SIG-M5 (cell line): ENCODE data around the gene CAPN8.

Source experiments
- DNase-seq: peaks from one replicate; lab custom pipeline; 2025; lab: John Stamatoyannopoulos, UW

Gene CAPN8

DNA sequence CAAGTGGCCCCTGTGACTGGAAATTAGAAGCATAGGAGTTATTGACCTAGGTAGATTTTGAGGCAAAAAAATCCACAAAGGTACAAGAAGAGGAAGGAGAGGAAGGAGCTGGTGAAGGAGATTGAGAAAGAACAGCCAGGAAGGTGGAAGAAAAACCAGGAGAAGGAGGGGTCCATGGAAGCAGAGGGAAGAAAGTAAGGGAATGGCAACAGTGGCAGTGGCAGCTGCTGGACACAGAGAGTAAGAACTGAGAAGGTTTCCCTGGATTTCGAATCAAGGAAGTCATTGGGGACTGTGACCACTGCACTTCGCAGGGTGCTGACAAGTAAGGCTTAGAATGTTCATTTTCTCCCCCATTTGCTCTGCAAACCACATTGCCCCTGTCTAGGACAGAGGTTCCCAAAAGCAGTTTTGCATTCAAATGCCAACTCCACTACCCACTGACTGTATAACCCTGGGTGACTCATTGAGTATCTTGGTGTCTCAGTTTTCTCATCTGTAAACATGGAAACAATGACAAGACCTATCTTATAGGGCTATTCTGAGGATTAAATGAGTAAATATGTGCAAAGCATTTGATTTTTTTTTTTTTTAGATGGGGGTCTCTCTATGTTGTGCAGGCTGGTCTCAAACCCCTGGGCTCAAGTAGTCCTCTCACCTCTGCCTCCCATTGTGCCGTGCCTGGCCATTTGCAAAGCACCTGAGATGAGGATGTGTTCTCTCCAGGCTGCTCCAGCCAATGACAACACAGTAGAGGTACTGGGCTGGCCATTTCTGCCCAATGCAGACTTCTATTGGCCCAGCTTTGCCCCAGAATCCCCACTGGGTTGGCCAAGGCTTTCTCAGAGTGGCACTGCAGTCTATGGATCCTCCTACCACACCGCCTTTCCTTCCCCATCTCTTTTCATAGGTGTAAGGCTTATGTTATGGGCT is 37.5 kb upstream of the CAPN8 start:
- DNase-seq = no peak

DNA sequence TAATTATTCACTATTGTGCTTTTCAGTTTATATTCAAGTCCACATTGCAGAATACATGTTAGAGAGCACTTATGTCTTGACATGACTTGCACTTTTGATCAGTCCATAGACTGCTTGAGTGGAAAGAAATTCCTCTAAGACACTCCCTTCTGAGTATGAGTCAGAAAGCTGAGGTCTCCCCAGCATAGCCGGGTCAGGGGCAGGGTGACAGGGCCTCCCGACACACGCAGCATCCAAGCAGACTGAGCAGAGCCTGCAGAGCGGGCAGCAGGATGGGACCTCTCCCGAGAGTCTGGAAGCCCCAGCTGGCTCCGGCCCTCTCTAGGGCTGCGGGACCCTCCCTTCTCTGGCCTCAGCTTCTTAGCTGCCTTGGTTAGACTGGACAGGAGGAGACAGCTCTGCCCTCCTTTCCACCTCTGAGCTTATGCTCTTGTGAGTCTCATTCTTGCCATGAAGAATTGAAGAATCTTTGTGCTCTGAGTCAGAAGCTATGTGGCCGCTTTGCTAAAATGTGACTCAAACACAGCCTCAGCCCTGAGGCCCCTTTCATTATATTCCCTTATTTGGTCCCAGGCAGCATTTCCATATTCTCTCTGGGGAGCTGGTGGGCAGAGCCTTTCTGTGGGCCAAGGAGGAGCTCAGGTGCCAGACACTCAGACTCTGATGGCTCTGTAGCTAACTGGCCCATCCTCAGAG is 35.6 kb upstream of the CAPN8 start:
- no peak for DNase-seq

DNA sequence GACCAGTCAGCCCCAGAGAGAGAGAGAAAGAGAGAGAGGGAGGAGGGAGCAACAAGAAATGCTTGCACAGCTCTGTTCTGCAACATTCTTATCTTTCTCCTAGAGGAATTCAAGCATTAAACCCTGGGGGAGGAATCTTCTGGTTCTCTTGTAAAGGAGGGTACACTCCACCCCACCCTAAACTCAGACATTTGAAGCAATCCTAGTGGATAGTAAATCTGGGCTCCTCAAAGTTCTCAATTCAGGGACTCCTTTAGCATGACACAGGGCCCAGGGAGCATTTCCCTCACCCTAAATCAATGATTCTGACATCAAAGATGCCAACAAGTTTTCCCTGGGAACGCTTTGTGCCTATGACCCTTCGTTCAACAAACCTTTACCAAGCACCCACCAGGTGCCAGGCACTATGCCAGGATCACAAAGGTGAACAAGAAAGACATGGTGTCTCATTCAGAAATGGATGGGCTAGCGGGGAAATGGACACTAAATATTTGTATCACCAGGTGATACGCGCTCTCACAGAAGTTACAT is 35.0 kb upstream of the CAPN8 start:
- no peak for DNase-seq

DNA sequence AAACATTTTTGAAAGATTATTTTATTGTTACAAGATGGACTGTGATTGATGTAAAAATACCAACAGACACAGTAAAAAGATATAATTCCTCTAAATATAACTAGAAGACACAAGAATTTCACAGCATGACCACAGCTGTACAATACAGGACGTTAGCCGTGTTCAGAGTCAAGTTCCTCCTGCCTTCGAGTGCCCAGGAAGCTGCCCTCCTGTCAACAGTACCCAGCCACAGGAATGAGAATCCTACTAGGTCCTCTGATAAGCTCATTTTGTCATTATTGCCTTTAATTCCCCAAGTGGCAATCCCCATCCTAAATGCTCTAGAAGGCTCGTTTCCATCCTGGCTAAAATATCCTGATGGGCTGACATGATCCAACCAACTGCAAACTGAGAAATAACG is 30.4 kb upstream of the CAPN8 start:
- no peak for DNase-seq

DNA sequence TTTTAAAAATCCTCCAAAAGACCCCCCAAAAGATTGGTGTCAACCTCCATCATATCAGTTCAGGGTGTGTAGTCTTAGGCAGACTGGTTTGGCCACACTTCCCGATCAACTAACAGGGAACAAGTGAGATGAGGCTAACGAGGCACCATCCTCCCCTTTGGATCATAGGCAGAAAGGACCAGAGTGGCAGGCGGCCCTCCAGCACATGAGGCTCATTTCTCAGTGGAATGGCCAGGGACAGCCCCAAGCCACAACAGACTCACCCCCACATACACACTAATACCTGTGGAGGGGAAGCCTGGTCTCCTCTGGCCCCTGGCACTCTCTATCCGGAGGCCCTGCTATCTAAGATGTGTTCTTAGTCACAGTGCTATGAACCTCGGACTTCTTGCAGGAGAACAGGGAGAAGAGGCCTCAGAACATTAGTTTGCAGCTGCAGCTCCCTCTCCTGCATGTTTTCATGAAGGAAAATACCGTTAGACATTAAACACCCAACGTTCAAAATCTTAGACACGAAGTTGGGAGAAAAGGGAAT is 29.6 kb upstream of the CAPN8 start:
- DNase-seq = no peak

DNA sequence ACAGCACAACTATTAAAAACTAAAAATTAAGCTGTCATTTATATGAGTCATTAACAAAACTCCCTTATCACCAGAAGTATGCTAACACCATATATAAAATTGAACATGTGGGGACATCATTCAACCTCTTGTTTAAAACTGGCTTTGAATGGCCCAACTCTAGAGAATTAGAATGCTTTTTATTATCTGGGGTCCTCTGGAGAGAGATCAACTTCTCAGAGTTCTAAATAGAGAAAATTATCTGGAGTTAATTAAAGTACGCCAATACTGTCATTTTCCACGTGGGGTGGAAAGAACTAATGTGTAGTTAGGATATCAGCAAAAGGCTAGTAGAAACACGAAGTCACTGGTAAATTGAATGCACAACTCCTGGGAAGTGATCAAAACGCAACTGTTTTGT is 25.6 kb upstream of the CAPN8 start:
- DNase-seq = no peak

DNA sequence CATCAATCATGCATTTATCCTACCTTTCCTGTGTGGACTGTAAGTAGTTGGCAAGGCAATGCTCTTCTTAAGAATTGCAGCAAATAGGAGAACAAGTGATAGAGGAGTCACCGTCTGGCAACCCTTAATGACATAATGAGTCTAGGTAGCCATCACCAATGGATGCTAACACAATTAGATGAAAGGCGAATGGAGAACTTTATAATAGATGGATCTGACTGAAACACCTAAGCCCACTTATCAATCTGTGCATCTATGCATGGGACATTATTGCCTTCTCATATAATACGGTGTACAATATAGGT is 18.9 kb upstream of the CAPN8 start:
- no peak for DNase-seq

DNA sequence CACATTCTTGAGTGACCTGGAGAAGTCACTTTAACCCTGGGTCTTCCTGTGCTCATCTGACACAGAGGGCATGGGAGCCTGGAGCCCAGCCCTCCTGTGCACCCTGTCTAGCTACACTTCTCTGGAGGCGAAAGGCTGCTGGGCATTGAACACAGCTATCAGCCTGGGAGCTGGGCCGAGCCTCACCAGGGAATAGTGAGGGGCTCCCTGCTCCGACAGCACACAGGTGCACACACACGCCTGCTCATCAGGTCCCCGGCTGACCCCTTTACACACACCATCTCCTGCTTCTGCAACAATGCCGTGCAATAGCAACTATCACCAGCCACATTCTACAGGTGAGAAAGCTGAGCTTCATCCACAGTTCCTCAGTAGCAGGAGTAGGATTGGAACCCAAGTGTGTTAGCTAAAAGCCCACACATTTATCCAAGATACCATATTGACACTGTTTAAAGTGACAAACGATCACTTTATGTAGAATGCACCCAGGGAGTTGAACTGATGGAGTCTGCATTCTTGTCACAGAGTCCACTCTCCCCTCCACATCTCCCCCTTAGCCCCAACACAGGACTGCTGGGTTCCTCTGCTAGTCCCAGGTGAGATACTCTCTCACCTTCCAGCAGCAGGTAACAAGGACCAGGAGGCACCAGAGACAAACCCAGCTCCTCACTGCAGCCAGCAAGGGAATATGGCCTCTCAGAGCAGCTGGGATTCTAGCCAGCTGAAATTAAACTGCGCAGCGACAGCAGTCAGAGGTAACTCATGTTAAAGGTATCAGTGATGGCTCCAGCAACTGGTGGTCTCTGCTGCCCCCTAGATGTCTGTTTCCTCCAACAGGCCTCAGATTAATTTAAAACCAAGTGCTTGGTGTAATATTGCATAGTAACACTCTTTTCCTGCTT is 18.3 kb upstream of the CAPN8 start:
- no peak for DNase-seq

DNA sequence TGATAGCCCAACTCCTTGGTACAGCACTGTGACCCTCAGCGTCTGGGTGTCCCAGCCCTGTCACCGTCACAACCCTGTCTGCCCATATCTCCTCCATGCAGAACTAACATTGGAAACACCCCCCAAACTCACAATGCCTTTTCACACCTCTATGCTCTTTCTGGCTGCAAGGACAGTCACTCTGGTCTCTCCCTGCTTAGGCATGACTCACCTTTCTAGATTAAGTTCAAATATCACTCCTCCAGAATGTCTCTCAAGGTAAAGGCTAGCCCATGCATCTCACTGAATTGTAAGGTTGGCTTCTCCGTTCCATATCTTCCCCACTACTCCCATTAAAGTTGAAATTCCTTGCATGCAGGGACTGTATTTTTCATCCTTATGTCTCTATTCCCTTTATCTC is 17.0 kb upstream of the CAPN8 start:
- DNase-seq = no peak

DNA sequence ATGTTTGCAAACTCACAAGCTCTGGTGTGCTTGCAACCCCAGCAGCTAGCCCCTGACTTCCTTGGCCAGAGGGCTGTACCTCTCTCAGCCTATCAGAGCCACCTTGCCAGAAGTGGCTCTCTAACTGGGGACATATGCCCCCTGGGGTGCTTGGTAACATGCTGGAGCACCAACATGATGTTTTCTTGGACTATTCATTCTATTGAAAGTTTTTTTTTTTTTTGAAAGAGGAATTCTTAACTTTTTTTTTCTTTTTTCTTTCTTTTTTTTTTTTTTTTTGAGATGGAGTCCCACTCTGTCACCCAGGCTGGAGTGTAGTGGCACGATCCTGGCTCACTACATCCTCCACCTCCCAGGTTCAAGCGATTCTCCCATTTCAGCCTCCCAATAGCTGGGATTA is 14.7 kb upstream of the CAPN8 start:
- DNase-seq = no peak

DNA sequence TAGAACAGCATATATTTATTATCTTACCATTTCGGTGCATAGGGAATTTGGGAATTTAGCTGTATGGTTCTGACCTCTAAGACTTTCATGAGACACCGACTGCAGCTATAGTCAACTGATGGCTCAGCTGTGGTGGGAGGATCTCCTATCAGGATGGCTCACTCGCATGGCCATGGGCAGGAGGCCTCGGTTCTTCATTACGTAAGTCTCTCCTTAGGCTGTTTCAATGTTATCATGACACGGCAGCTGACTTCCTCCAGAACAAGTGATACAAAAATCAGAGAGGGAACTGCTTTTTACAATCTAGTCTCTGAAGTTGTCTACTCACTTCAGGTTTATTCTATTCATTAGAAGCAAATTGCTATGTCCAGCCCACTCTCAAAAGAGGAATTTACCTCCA is 13.3 kb upstream of the CAPN8 start:
- DNase-seq = no peak

DNA sequence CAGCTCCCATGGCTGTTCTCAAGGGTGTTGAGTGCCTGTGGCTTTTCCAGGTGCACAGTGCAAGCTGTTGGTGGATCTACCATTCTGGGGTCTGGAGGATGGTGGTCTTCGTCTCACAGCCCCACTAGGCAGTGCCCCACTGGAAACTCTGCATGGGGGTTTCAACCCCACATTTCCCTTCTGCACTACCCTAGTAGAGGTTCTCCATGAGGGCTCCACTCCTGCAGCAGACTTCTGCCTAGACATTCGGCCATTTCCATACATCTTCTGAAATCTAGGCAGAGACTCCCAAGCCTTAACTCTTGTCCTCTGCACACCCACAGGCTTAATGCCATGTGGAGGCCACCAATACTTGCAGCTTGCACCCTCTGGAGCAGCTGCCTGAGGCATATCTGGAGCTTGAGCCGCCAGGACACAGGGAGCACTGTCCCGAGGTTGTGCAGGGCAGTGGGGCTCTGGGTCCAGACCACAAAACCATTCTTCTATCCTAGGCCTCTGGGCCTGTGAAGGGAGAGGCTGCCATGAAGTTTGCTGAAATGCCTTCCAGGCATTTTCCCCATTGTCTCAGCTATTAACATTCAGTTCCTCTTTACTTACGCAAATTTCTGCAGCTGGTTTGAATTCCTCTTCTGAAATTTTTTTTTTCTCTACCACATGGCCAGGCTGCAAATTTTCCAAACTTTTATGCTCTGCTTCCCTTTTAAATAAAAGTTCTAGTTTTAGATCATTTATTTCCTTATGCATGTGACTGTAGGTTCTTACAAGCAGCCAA is 8.8 kb upstream of the CAPN8 start:
- no peak for DNase-seq

DNA sequence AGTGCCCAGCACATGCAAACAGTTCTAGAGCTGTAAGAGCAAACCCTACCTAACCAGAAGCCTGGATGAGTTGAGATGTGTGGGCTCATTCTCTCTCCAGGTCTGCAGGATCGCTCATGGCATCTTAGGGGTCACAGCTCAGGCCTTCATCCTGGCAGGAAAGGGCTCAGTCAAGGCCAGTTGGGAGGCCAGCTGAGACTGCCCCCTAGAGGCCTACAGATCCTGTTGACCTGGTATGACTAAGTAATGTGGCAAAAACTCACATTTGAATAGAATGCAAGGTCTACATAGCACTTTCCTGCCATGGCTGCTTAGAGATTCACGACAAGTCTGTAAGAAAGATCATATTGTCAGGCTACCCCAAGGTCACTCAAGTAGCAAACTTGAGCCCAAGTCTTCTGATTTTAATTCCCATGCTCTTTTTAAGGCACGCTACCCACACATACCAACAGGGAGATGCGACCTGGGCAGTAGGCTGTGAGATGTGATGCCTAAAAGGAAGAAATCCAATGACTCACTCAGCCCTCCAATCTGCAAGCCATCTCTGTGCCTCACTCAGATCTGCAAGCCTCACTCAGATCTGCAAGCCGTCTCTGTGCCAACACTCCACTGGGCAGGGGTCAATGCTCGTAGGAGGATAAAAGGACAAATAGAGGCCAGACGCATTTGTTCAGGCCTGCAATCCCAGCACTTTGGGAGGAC is 5.1 kb upstream of the CAPN8 start:
- no peak for DNase-seq

DNA sequence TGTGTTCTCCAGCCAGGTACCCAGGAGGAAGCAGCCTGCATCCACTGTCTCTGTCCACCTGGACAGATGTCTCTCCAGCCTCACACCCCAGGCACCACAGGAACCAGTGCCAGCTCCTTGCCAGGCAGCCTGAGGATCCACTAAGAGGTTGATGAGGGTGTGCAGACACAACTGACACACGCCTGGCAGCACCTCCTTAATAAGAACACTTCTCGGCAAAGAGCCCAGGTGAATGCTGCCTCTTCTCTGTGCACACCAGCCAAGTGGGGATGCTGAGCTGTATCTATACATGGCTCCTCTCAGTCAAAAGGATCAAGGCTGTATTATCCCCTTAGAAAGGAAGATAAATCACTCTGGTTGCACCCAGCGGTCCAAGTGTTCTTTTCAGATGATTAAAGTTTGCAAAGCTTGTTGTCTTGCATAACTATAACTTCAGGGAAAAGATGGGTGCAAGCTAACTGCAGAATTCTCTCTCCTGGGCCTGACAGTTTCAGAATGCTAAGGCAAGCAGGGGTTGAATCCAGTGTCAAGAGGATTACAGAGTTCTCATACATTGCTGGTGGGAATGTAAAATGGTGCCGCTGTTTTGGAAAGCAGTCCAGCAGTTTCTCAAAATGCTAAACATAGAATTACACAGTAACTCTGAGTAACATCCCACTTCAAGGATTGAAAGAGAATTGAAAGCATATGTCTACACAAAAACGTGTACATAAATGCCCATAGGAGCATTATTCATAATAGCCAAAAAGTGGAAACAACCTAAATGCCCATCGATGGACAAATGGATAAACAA is 3.7 kb upstream of the CAPN8 start:
- DNase-seq = no peak

DNA sequence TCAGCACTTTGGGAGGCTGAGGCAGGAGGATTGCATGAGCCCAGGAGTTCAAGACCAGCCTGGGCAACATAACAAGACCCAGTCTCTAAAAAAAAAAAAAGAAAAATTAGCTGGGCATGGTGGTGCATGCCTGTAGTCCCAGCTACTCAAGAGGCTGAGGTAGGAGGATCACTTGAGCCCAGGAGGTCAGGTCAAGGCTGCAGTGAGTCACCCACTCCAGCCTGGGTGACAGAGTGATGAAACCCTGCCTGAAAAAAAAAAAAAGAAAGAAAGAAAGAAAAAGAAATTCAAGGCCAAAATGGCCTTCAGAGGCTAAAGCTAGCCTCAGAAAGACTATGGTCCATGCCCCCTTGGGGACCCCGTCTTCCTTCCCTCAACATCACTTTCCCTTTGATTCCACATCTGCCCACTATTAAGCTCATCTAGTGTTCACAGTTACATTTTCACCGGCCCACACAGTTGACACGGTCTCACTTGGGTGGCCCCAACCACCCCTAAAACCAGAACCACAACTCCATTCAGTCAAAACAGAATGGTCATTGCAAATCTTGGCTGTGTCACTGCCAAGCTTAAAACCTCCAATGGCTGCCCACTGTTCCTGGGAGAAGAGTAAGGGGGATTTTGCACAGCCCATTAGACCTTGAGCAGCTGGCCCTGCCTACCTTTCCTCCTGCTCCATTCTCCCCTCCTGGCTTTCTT is 2.1 kb upstream of the CAPN8 start:
- no peak for DNase-seq

DNA sequence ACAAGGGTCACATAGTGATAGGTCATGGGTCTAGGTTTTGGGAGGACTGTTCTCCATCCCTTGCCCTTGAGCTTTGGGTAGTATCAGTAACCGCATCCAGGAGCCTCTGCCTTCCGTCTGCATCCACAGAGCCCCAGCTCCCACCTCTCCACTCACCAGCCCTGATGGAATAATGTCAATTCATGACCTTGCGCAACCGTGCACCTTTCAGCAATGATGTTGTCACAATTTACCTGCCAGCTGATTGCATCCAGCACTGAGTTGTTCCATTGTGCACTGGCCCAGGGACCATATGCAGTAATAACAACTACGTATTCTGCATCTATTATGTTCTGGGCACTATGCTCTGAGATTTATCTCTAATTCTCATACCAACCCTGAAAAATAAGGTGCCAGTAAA is 1.4 kb downstream of the CAPN8 start:
- no peak for DNase-seq

DNA sequence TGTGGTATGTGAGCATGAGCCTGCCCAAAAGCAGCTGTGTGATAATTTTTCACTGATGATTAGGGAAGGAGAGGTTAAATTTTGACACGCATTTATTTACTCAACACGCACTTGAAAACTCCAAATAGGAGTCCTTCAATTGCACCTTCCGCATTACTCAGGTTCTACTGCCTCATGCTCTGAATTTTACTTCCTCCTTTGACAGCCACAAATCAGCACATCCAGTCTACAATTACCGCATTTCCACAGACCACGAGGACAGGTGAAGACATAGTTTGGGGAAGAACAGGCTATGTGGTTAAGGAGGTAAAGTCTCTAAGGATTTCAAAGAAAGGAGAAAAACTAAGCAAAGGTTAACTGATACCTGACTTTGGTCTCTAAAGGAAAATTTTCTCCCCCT is 2.6 kb downstream of the CAPN8 start:
- no peak for DNase-seq

DNA sequence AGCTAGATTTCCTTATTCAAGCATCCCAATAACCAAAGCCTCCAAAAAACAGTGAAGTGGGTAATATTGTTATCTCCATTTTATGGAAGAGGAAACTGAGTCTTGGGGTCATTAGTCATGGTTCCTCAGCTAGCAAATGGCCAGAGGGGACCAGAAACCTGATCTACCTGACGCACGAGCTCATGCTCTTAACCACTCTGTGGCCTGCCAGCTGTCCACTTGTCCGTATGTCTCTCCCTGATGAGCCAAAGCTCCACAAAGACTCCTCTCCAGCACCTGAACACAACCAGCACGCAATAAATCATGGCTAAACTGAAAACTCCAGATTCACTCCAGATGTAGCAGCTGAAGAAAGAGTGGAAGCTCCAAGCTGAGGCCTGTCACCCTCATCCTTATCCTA is 5.8 kb downstream of the CAPN8 start:
- no peak for DNase-seq

DNA sequence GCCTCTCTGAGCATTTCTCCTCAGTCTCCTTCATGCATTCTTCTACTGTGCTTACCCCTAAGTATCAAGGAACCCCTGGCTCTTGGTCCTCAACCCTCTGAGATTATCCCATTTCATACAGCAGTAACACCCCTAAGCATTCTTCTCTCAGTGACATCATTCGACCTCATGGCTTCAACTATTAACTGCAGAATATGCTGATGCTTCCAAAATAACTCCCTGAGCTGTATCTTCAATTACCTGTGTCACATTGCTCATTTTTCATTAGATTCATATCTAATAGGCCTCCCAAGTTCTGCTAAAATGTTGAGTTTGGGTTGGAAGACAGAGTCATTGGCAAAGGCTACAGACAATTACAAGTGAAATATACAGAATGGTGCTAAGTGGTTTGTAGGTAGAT is 7.5 kb downstream of the CAPN8 start:
- no peak for DNase-seq
